Neuronal stem cell (in vitro differentiated cells): Measurements from ENCODE around the gene REP15.

Experiments
- DNase-seq: peaks from one replicate; pipeline ENCODE4 v3.0.0-alpha.2; 2013; ENCODE audit warnings: low spot score
- H2AFZ ChIP-seq: one replicate; pipeline ENCODE4 v1.6.1; 2013; ENCODE audit warnings: mild to moderate bottlenecking, low read length, inconsistent platforms
- H2AK5ac ChIP-seq: 2 replicates; pipeline ENCODE4 v1.6.1; 2013; ENCODE audit warnings: low read depth, mild to moderate bottlenecking, inconsistent platforms, low read length, moderate library complexity, mixed read lengths
- H2BK120ac ChIP-seq: 2 replicates; pipeline ENCODE4 v1.6.1; 2013; ENCODE audit warnings: low read depth, mild to moderate bottlenecking, inconsistent platforms, low read length, moderate library complexity, mixed read lengths
- H2BK12ac ChIP-seq: one replicate; pipeline ENCODE4 v1.6.1; 2013; ENCODE audit warnings: low read length, inconsistent platforms
- H2BK15ac ChIP-seq: 2 replicates; pipeline ENCODE4 v1.6.1; 2013; ENCODE audit warnings: mild to moderate bottlenecking, low read length, inconsistent platforms, mixed read lengths
- H2BK5ac ChIP-seq: one replicate; pipeline ENCODE4 v1.6.1; 2013; ENCODE audit warnings: inconsistent platforms, mild to moderate bottlenecking, low read length, moderate library complexity
- H3K14ac ChIP-seq: one replicate; pipeline ENCODE4 v1.6.1; 2013; ENCODE audit warnings: low read length, inconsistent platforms
- H3K18ac ChIP-seq: 2 replicates; pipeline ENCODE4 v1.6.1; 2013; ENCODE audit warnings: low read length, inconsistent platforms
- H3K23ac ChIP-seq: 2 replicates; pipeline ENCODE4 v1.6.1; 2013; ENCODE audit warnings: low read depth, mild to moderate bottlenecking, mixed read lengths, low read length, inconsistent platforms; ENCODE audit not compliant: poor library complexity
- H3K27ac ChIP-seq: replicated peaks from 3 replicates; pipeline ENCODE4 v1.5.1; 2013; ENCODE audit warnings: low read length, inconsistent platforms
- H3K27me3 ChIP-seq, 3 experiments: 2 replicates each; pipeline ENCODE4 v1.6.1; 2013; ENCODE audit warnings: low read length in 3 of 3, mild to moderate bottlenecking in 2 of 3, inconsistent platforms in 1 of 3, low read depth in 1 of 3, mixed read lengths in 1 of 3, moderate library complexity in 1 of 3; ENCODE audit not compliant: control insufficient read depth in 3 of 3, insufficient read depth in 3 of 3
- H3K36me3 ChIP-seq, 2 donors: replicated peaks in 1 of 2; 2 replicates each; pipeline ENCODE4 v1.6.1; 2013; ENCODE audit warnings: low read length in 2 of 2; ENCODE audit not compliant: control insufficient read depth in 2 of 2, insufficient read depth in 2 of 2
- H3K4ac ChIP-seq: 2 replicates; pipeline ENCODE4 v1.6.1; 2013; ENCODE audit warnings: inconsistent platforms, mild to moderate bottlenecking, low read length, moderate library complexity
- H3K4me1 ChIP-seq, 2 donors: 1 replicate in 1 of 2; 2 replicates in 1 of 2; pipeline ENCODE4 v1.6.1; 2013; ENCODE audit warnings: low read length in 2 of 2, low read depth in 1 of 2; ENCODE audit not compliant: control insufficient read depth in 2 of 2, insufficient read depth in 1 of 2
- H3K4me2 ChIP-seq: one replicate; pipeline ENCODE4 v1.6.1; 2013; ENCODE audit warnings: mild to moderate bottlenecking, low read length, inconsistent platforms; ENCODE audit not compliant: insufficient read depth, poor library complexity, severe bottlenecking
- H3K4me3 ChIP-seq, 2 donors: 2 replicates each; pipeline ENCODE4 v1.5.1; 2013; ENCODE audit warnings: low read length in 2 of 2, mild to moderate bottlenecking in 2 of 2, inconsistent platforms in 1 of 2, moderate library complexity in 1 of 2
- H3K79me1 ChIP-seq: one replicate; pipeline ENCODE4 v1.6.1; 2013; ENCODE audit warnings: low read depth, mild to moderate bottlenecking, inconsistent platforms, low read length, moderate library complexity
- H3K9ac ChIP-seq: one replicate; pipeline ENCODE4 v1.6.1; 2013; ENCODE audit warnings: mild to moderate bottlenecking, low read depth, low read length, inconsistent platforms; ENCODE audit not compliant: poor library complexity
- H3K9me3 ChIP-seq, 2 donors: replicated peaks in 1 of 2; 2 replicates each; pipeline versions ENCODE3 to v1.6.1; 2013; ENCODE audit warnings: low read length in 2 of 2, mild to moderate bottlenecking in 2 of 2, inconsistent platforms in 1 of 2, low read depth in 1 of 2, mixed read lengths in 1 of 2, moderate library complexity in 1 of 2; ENCODE audit not compliant: control insufficient read depth in 2 of 2, insufficient read depth in 1 of 2
- H4K8ac ChIP-seq: one replicate; pipeline ENCODE4 v1.6.1; 2013; ENCODE audit warnings: low read depth, mild to moderate bottlenecking, inconsistent platforms, low read length, moderate library complexity
- H4K91ac ChIP-seq: one replicate; pipeline ENCODE4 v1.6.1; 2013; ENCODE audit warnings: low read length, low read depth, mild to moderate bottlenecking, inconsistent platforms; ENCODE audit not compliant: poor library complexity
- WGBS, 2 donors: extraction: QIAGEN DNeasy Blood & Tissue Kit; methylation state at CpG; one replicate each; pipeline ENCODE4 v1.1.7; 2013; ENCODE audit warnings: missing lambda C conversion rate in 2 of 2, mixed read lengths in 1 of 2; ENCODE audit not compliant: insufficient read length in 2 of 2, insufficient replicate concordance in 1 of 2; ENCODE audit errors: extremely low coverage in 2 of 2; 5-methylcytosine and 5-hydroxymethylcytosine counted together

REP15 gene

DNA sequence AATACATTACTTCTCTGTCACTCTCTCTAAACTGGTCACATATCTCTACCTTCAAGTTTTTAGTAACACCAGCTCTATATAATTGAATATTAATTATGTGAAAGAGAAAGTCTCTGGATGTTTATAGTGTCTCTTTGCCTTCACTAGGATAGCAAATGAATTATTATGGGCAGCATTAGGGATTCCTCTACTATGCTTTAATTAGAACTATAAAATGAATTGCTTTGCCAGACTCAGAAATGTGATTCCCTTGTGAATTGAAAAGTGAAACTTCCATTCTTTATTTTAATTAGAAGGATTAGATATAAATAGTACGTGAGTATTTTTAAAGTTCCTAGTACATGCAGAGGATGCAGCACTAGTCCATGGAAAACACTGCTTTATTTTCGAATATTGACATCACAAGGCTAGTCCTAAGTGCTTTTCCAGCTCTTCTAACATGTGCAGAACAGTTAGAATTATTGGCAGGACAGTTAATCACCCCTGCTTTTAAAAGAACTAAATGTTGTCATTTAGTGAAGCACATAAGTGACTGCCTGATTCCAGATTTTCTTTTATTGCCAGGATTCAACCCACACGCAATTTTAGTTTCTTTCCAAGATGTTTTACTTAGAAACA lies 23.0 kb upstream of the REP15 start:
- H3K14ac ChIP-seq = no peak overlapping the region
- no peak overlapping the region for H3K23ac ChIP-seq
- H2AK5ac ChIP-seq = no peak overlapping the region
- no peak overlapping the region for H3K4me2 ChIP-seq
- no peak overlapping the region for H4K91ac ChIP-seq
- no peak overlapping the region for H3K4ac ChIP-seq
- no peak overlapping the region for H2AFZ ChIP-seq
- no peak overlapping the region for H2BK5ac ChIP-seq
- H3K9me3 ChIP-seq = no peaks in the 10 kb centered on the region
- DNase-seq = no peak
- H2BK15ac ChIP-seq = no peak overlapping the region
- H3K9ac ChIP-seq = no peak overlapping the region
- H3K27ac ChIP-seq = no peak overlapping the region
- no peak overlapping the region for H2BK12ac ChIP-seq
- no CpG with 5 or more reads among the region's 3 CpGs for WGBS, 2 donors
- H3K4me1 ChIP-seq = no peaks in the 10 kb centered on the region
- no peak overlapping the region for H4K8ac ChIP-seq
- no peak overlapping the region for H2BK120ac ChIP-seq
- H3K79me1 ChIP-seq = no peaks in the 10 kb centered on the region
- H3K36me3 ChIP-seq = peaks cover 3 to 31% of the 10 kb centered on the region in 2 donors
- no peak overlapping the region for H3K4me3 ChIP-seq
- no peak overlapping the region for H3K18ac ChIP-seq
- H3K27me3 ChIP-seq = no peaks in the 10 kb centered on the region

DNA sequence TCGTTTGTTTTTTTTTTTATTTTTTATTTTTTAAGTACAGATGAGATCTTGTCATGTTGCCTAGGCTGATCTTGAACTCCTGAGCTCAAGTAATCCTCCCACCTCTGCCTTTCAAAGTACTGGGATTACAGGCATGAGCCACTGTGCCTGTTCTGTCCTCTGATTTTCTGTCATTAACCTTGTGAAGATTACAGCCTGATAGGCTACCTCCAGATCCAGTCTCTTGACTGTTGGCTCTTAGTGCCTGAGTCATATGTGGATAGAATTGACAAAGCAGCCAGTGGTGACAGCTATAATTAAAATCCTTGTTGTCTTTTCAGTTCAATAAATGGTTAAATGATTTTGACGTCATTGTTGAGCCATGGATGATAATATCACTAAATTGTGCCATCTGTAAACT lies 21.3 kb upstream of the REP15 start:
- no peaks in the 10 kb centered on the region for H3K27me3 ChIP-seq
- no peak overlapping the region for H2AFZ ChIP-seq
- H3K14ac ChIP-seq = no peak overlapping the region
- no peak overlapping the region for H3K9ac ChIP-seq
- no peak overlapping the region for H3K27ac ChIP-seq
- H2BK15ac ChIP-seq = no peak overlapping the region
- peaks cover 3 to 34% of the 10 kb centered on the region in 2 donors for H3K36me3 ChIP-seq
- H3K4me3 ChIP-seq = no peak overlapping the region
- H2AK5ac ChIP-seq = no peak overlapping the region
- no peak overlapping the region for H3K23ac ChIP-seq
- no peak overlapping the region for H3K4ac ChIP-seq
- H4K91ac ChIP-seq = no peak overlapping the region
- no peak for DNase-seq
- no peak overlapping the region for H3K4me2 ChIP-seq
- no peaks in the 10 kb centered on the region for H3K4me1 ChIP-seq
- no peak overlapping the region for H2BK120ac ChIP-seq
- no peak overlapping the region for H4K8ac ChIP-seq
- no peak overlapping the region for H3K18ac ChIP-seq
- WGBS, 2 donors = no CpG with 5 or more reads among the region's 2 CpGs
- no peaks in the 10 kb centered on the region for H3K9me3 ChIP-seq
- H2BK12ac ChIP-seq = no peak overlapping the region
- H2BK5ac ChIP-seq = no peak overlapping the region
- H3K79me1 ChIP-seq = no peaks in the 10 kb centered on the region

DNA sequence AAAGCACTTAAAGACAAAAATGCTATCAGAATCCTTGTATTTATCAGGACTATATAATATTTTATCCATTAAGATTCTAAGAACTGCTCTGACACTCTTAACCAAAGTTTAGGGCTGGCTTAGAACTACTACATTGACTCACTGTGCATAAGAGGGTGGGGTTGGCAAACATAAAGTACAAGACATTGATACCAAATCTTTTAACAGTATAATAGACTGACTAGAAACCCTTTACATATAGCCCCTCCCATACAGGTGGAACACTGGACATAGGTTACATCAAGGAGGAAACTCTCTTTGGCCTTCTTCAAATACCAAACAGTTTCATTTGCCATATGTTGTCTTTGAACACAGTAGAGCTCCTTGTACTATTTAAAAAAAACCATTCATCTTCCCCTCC lies 15.6 kb upstream of the REP15 start:
- H2BK5ac ChIP-seq = no peak overlapping the region
- H3K9me3 ChIP-seq = no peaks in the 10 kb centered on the region
- H3K4ac ChIP-seq = no peak overlapping the region
- H2BK15ac ChIP-seq = no peak overlapping the region
- no peak overlapping the region for H2AK5ac ChIP-seq
- H3K27me3 ChIP-seq = no peaks in the 10 kb centered on the region
- H3K79me1 ChIP-seq = no peaks in the 10 kb centered on the region
- no peak overlapping the region for H3K4me2 ChIP-seq
- H3K14ac ChIP-seq = no peak overlapping the region
- no peak overlapping the region for H3K18ac ChIP-seq
- H4K8ac ChIP-seq = no peak overlapping the region
- no peak overlapping the region for H3K27ac ChIP-seq
- H3K23ac ChIP-seq = no peak overlapping the region
- H2BK120ac ChIP-seq = no peak overlapping the region
- no peak overlapping the region for H2AFZ ChIP-seq
- no peak overlapping the region for H3K4me3 ChIP-seq
- H3K9ac ChIP-seq = no peak overlapping the region
- no peak overlapping the region for H2BK12ac ChIP-seq
- H3K36me3 ChIP-seq = peaks cover 4 to 63% of the 10 kb centered on the region in 2 donors
- no peak for DNase-seq
- H4K91ac ChIP-seq = no peak overlapping the region
- no peaks in the 10 kb centered on the region for H3K4me1 ChIP-seq

- no peak overlapping the region for H3K18ac ChIP-seq
- H3K4me2 ChIP-seq = no peak overlapping the region
- no peak overlapping the region for H3K9ac ChIP-seq
- no peak for DNase-seq
- no peak overlapping the region for H3K27ac ChIP-seq
- no peak overlapping the region for H2BK15ac ChIP-seq
- H4K91ac ChIP-seq = no peak overlapping the region
- H2AK5ac ChIP-seq = no peak overlapping the region
- H3K27me3 ChIP-seq = no peaks in the 10 kb centered on the region
- H2BK12ac ChIP-seq = no peak overlapping the region
- H4K8ac ChIP-seq = no peak overlapping the region
- no peaks in the 10 kb centered on the region for H3K79me1 ChIP-seq
- no peak overlapping the region for H3K23ac ChIP-seq
- no peak overlapping the region for H2AFZ ChIP-seq
- H3K4me1 ChIP-seq = no peaks in the 10 kb centered on the region
- no peaks in the 10 kb centered on the region for H3K9me3 ChIP-seq
- no peak overlapping the region for H2BK5ac ChIP-seq
- H2BK120ac ChIP-seq = no peak overlapping the region
- peaks cover 4 to 57% of the 10 kb centered on the region in 2 donors for H3K36me3 ChIP-seq
- no peak overlapping the region for H3K4me3 ChIP-seq
- no peak overlapping the region for H3K4ac ChIP-seq
- no peak overlapping the region for H3K14ac ChIP-seq
- WGBS, 2 donors = no CpG with 5 or more reads among the region's 2 CpGs
These were observed 13.7 kb upstream of the REP15 start for GRCh38 chr12:27682534-27682933.
